ENCODE measurements around the gene RPL14. TPM values are rescaled to one million over a fixed set of nuclear protein-coding genes. Genes with fewer than 3 reads are reported as not detected.

RPL14 gene
- total and polyA plus RNA-seq, 2 of the 13 experiments (the other 11 are each of a cell fraction or from before 2014, with no cell fraction given): 502 to 1,291 TPM

DNA sequence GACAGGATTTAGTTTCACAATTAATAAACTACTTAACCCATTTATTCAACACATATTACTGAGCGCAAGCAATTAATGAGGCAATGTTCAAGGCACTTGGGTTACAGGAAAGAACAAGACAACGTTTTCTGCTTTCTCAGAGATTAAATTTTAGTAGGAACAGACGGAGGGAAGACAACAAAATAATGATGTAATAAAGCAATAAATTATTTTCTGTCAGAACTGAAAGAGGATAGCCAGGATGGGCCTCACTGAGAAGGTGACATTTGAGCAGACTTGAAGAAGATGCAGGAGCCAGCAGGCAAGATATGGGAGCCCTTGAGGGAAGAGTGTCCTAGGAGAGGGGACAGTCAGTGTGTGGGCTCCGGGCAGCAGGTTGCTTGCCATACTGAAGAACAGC lies 11.3 kb upstream of the RPL14 start:
- DNase-seq (ENCODE audit: low spot score): no peak
- Histone ChIP-seq H3K79me2 (ENCODE audit: insufficient read depth, low read length) (no peaks in the 10 kb centered on the region), H3K9ac (ENCODE audit: insufficient read depth, low read depth, low read length) (no peak overlapping the region), H3K4me1 (ENCODE audit: insufficient read depth, low read length) (peaks cover 3% of the 10 kb centered on the region; the same call in 1 of the 2 replicates), H3K27me3 (ENCODE audit: control insufficient read depth in 1 of 2, insufficient read depth in 2 of 2, low read length in 2 of 2) (no peaks in the 10 kb centered on the region; a peak in 1 of 5 replicates), H4K20me1 (ENCODE audit: insufficient read depth, low read length) (no peaks in the 10 kb centered on the region), H2AFZ (ENCODE audit: low read length) (no peak overlapping the region), H3K9me3 (ENCODE audit: low read length) (no peaks in the 10 kb centered on the region), H3K36me3 (replicated peaks in 1 of 2; ENCODE audit: control insufficient read depth in 1 of 2, insufficient read depth in 2 of 2, low read length in 2 of 2) (0 out of 5 replicates have a peak, but pooled peaks cover 0 to 2% of the 10 kb centered on the region in 2 experiments), H3K4me2 (ENCODE audit: low read depth, low read length) (no peak overlapping the region), H3K27ac (ENCODE audit: extremely low read length, insufficient read depth, low read length) (no peak overlapping the region), H3K4me3 (replicated peaks in 1 of 3; ENCODE audit: insufficient read depth in 1 of 3, low read depth in 2 of 3, low read length in 3 of 3) (no peak overlapping the region)
- ChIA-PET CTCF (ENCODE audit: low intra/inter-chr PET ratio, low total read pairs) (no interaction called here), POLR2A (no interaction called here)
- ATAC-seq: no peak
- no peak for FAIRE-seq
- TF ChIP-seq KLF13 (CRISPR knock-in tag; IDR thresholded peaks at IDR 0.05) (no peak), NONO (IDR thresholded peaks at IDR 0.05) (no peak), NONO (CRISPR knock-in tag; conservative IDR thresholded peaks at IDR 0.05) (no peak), EEA1 (CRISPR knock-in tag; IDR thresholded peaks at IDR 0.05; ENCODE audit: borderline replicate concordance) (no peak)
- TF ChIP-seq, protein P1, sequence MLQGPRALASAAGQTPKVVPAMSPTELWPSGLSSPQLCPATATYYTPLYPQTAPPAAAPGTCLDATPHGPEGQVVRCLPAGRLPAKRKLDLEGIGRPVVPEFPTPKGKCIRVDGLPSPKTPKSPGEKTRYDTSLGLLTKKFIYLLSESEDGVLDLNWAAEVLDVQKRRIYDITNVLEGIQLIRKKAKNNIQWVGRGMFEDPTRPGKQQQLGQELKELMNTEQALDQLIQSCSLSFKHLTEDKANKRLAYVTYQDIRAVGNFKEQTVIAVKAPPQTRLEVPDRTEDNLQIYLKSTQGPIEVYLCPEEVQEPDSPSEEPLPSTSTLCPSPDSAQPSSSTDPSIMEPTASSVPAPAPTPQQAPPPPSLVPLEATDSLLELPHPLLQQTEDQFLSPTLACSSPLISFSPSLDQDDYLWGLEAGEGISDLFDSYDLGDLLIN (CRISPR knock-in tag; IDR thresholded peaks at IDR 0.05; ENCODE audit: borderline replicate concordance): no peak
- intact Hi-C loops (cut with micrococcal nuclease; ENCODE audit: unreplicated experiment): no loop called here
- BruUV-seq (replicated peaks): no TSS peak
- WGBS (ENCODE audit: low lambda C conversion rate): 60% methylated on average over 4 of the region's 4 CpGs
- in situ Hi-C loops (cut with HindIII; ENCODE audit: extremely low pct_ligation_motif_present, low pct_unique_long_range_greater_than_20kb): no loop called here

DNA sequence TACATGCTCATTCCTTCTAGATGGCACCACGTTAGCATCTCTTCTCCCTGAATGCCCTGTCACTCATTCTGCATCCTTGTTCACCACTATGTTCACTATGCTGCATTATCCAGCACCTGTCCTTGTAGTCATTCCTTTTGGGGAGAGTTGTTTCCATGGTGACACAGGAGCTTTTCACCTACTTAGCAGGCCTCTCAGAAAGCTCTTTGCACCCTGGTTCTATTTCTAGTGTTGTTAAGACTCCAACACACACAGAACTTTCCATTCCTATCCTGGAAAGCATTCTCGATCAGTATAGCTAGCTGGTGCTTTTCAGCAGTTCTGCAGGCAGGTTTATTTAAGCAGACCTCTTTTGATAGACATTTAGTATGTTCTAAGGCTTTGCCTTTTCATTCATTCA lies 6.7 kb upstream of the RPL14 start:
- Histone ChIP-seq H3K79me2 (ENCODE audit: insufficient read depth, low read length) (no peaks in the 10 kb centered on the region), H3K36me3 (replicated peaks in 1 of 2; ENCODE audit: control insufficient read depth in 1 of 2, insufficient read depth in 2 of 2, low read length in 2 of 2) (0 out of 5 replicates have a peak, but pooled peaks cover 0 to 2% of the 10 kb centered on the region in 2 experiments), H3K4me1 (ENCODE audit: insufficient read depth, low read length) (peaks cover 35% of the 10 kb centered on the region), H3K4me2 (ENCODE audit: low read depth, low read length) (no peak overlapping the region), H3K9ac (ENCODE audit: insufficient read depth, low read depth, low read length) (no peak overlapping the region), H4K20me1 (ENCODE audit: insufficient read depth, low read length) (no peaks in the 10 kb centered on the region), H3K9me3 (ENCODE audit: low read length) (no peaks in the 10 kb centered on the region), H3K27ac (ENCODE audit: extremely low read length, insufficient read depth, low read length) (no peak overlapping the region), H2AFZ (ENCODE audit: low read length) (no peak overlapping the region), H3K27me3 (ENCODE audit: control insufficient read depth in 1 of 2, insufficient read depth in 2 of 2, low read length in 2 of 2) (no peaks in the 10 kb centered on the region; a peak in 1 of 5 replicates), H3K4me3 (replicated peaks in 1 of 3; ENCODE audit: insufficient read depth in 1 of 3, low read depth in 2 of 3, low read length in 3 of 3) (no peak overlapping the region)
- no peak for DNase-seq (ENCODE audit: low spot score)
- FAIRE-seq: no peak
- in situ Hi-C loops (cut with HindIII; ENCODE audit: extremely low pct_ligation_motif_present, low pct_unique_long_range_greater_than_20kb) (loop anchor here (10.0 kb wide), 1 partner anchor 136 kb away; no protein-coding TSS in a partner anchor), intact Hi-C loops (cut with micrococcal nuclease; ENCODE audit: unreplicated experiment) (loop anchor here (10.0 kb wide), 1 partner anchor 654 kb away; no protein-coding TSS in a partner anchor)
- CTCF ChIA-PET (ENCODE audit: low intra/inter-chr PET ratio, low total read pairs): no interaction called here
- TF ChIP-seq ATF4 (CRISPR knock-in tag; IDR thresholded peaks at IDR 0.05) (no peak), ZBTB46 (CRISPR knock-in tag; IDR thresholded peaks at IDR 0.05; ENCODE audit: borderline replicate concordance) (no peak), ZNF558 (CRISPR knock-in tag; IDR thresholded peaks at IDR 0.05; ENCODE audit: borderline replicate concordance) (no peak), ZMYM2 (CRISPR knock-in tag; IDR thresholded peaks at IDR 0.05) (no peak), SP5 (CRISPR knock-in tag; IDR thresholded peaks at IDR 0.05; ENCODE audit: borderline replicate concordance, low read depth) (no peak), JUND (CRISPR knock-in tag; IDR thresholded peaks at IDR 0.05) (no peak)
- TF ChIP-seq, protein P1 (CRISPR knock-in tag; IDR thresholded peaks at IDR 0.05; ENCODE audit: borderline replicate concordance): no peak
- no peak for ATAC-seq
- WGBS (ENCODE audit: low lambda C conversion rate): 95% methylated on average over 2 of the region's 2 CpGs
- BruUV-seq (replicated peaks): no TSS peak
- POLR2A ChIA-PET: interaction anchor here (0.6 kb wide), 1 partner anchor 1044 kb away, joined by 4 read pairs; the partner anchor contains the start of gene RPSA
